HG03175 (cell line): ENCODE data around the gene DEFB113.

Experiments
- ATAC-seq: cut with Tn5 transposase; IDR thresholded peaks from one replicate; pipeline ENCODE4 v1.9.1; 2021; ENCODE audit warnings: mild to moderate bottlenecking, moderate library complexity; ENCODE audit not compliant: unreplicated experiment

The DEFB113 gene

GRCh38 chr6:49937811-49938210, 31.6 kb downstream of the DEFB113 start:
- ATAC-seq = no peak

- no peak for ATAC-seq
Measured at GRCh38 chr6:49937017-49937416, 32.4 kb downstream of the DEFB113 start.

- no peak for ATAC-seq
Measured at GRCh38 chr6:49935387-49935786, 34.0 kb downstream of the DEFB113 start.

- no peak for ATAC-seq
Measured at GRCh38 chr6:49934770-49935169, 34.7 kb downstream of the DEFB113 start.

- no peak for ATAC-seq
Measured at GRCh38 chr6:49933526-49933925, 35.9 kb downstream of the DEFB113 start.

GRCh38 chr6:49929340-49929739, 40.1 kb downstream of the DEFB113 start:
- ATAC-seq = no peak

- ATAC-seq = no peak
Measured at GRCh38 chr6:49923826-49924225, 45.6 kb downstream of the DEFB113 start.

- ATAC-seq = no peak
Measured at GRCh38 chr6:49919935-49920644, 49.3 kb downstream of the DEFB113 start.

- no peak for ATAC-seq
Measured at GRCh38 chr6:49919261-49919660, 50.2 kb downstream of the DEFB113 start.

GRCh38 chr6:49918787-49919186, 50.6 kb downstream of the DEFB113 start:
- no peak for ATAC-seq
